GM21526 (cell line): Measurements from ENCODE around the gene SRCIN1.

Source experiments
- ATAC-seq: cut with Tn5 transposase; IDR thresholded peaks from one replicate; pipeline ENCODE4 v1.9.1; 2021; ENCODE audit warnings: moderate library complexity; ENCODE audit not compliant: unreplicated experiment, low FRiP score

SRCIN1 gene

GRCh38 chr17:38600416-38600815 lies 5.3 kb downstream of the SRCIN1 start:
- no peak for ATAC-seq

GRCh38 chr17:38599398-38599856 lies 6.3 kb downstream of the SRCIN1 start:
- no peak for ATAC-seq

GRCh38 chr17:38598995-38599394 lies 6.8 kb downstream of the SRCIN1 start:
- ATAC-seq = no peak

GRCh38 chr17:38598536-38598935 lies 7.2 kb downstream of the SRCIN1 start:
- no peak for ATAC-seq

- ATAC-seq = no peak
Observed at GRCh38 chr17:38597375-38597774, 8.4 kb downstream of the SRCIN1 start.

- no peak for ATAC-seq
Observed at GRCh38 chr17:38596651-38597050, 9.1 kb downstream of the SRCIN1 start.

GRCh38 chr17:38595892-38596291 lies 9.9 kb downstream of the SRCIN1 start:
- ATAC-seq = no peak

- ATAC-seq = no peak
Observed at GRCh38 chr17:38594152-38594551, 11.6 kb downstream of the SRCIN1 start.

- ATAC-seq = no peak
Observed at GRCh38 chr17:38592487-38592886, 13.3 kb downstream of the SRCIN1 start.

- ATAC-seq = no peak
Observed at GRCh38 chr17:38591759-38592241, 14.0 kb downstream of the SRCIN1 start.

- no peak for ATAC-seq
Observed at GRCh38 chr17:38590988-38591758, 14.6 kb downstream of the SRCIN1 start.

GRCh38 chr17:38589462-38590114 lies 16.2 kb downstream of the SRCIN1 start:
- ATAC-seq = no peak

- no peak for ATAC-seq
Observed at GRCh38 chr17:38588788-38589174, 17.0 kb downstream of the SRCIN1 start.

GRCh38 chr17:38587947-38588787 lies 17.6 kb downstream of the SRCIN1 start:
- no peak for ATAC-seq

- ATAC-seq = no peak
Observed at GRCh38 chr17:38587203-38587602, 18.5 kb downstream of the SRCIN1 start.

GRCh38 chr17:38586788-38587187 lies 19.0 kb downstream of the SRCIN1 start:
- ATAC-seq = no peak

GRCh38 chr17:38585918-38586529 lies 19.7 kb downstream of the SRCIN1 start:
- ATAC-seq = no peak

GRCh38 chr17:38585056-38585917 lies 20.5 kb downstream of the SRCIN1 start:
- ATAC-seq = no peak

GRCh38 chr17:38584350-38584925 lies 21.3 kb downstream of the SRCIN1 start:
- no peak for ATAC-seq
